Esophagus squamous epithelium (tissue), 5 donors: ENCODE measurements around the gene COA5. TPM values are rescaled to one million over a fixed set of nuclear protein-coding genes. Genes with fewer than 3 reads are reported as not detected.

Source experiments
- DNase-seq: peaks from one replicate; lab custom pipeline; 2025; lab: John Stamatoyannopoulos, UW
- H3K27ac ChIP-seq, 4 donors: fragments of 200-600 bp; sonication (generic); one replicate each; pipeline ENCODE4 v1.5.1; 2016 to 2019; ENCODE audit warnings: mild to moderate bottlenecking in 1 of 4
- H3K27me3 ChIP-seq, 4 donors: fragments of 200-600 bp; sonication (generic); 1 replicate in 3 of 4; 2 replicates in 1 of 4; pipeline versions ENCODE4 v1.5.1 to v1.6.0; 2017 to 2021; ENCODE audit warnings: antibody characterized with exemption in 1 of 4
- H3K36me3 ChIP-seq, 3 donors: fragments of 200-600 bp; sonication (generic); one replicate each; pipeline ENCODE4 v1.5.1; 2016 to 2019
- H3K4me1 ChIP-seq, 3 donors: fragments of 200-600 bp; sonication (generic); one replicate each; pipeline ENCODE4 v1.5.1; 2017 to 2019
- H3K4me3 ChIP-seq, 4 donors: fragments of 200-600 bp; sonication (generic); 1 replicate in 3 of 4; 2 replicates in 1 of 4; pipeline ENCODE4 v1.5.1; 2016 to 2019; ENCODE audit warnings: mild to moderate bottlenecking in 2 of 4, moderate library complexity in 1 of 4
- H3K9me3 ChIP-seq, 3 donors: fragments of 200-600 bp; sonication (generic); one replicate each; pipeline ENCODE4 v1.5.1; 2016 to 2019
- POLR2A ChIP-seq, 4 donors: fragments of 450-650 bp; IDR thresholded peaks; one replicate each; pipeline ENCODE4 v1.6.1; 2017; ENCODE audit warnings: antibody characterized with exemption in 4 of 4, mild to moderate bottlenecking in 4 of 4, moderate library complexity in 3 of 4
- WGBS, 2 donors: methylation state at CpG; one replicate each; pipeline ENCODE4 v1.1.5; 2018; 5-methylcytosine and 5-hydroxymethylcytosine counted together
- intact Hi-C: fragments of 100-400 bp; cut with DNase I; formaldehyde crosslinking; loops from one replicate; pipeline ENCODE4 v1.15.0; 2022
- total RNA-seq, 4 donors: library from RNA; depleted of rRNA; stranded (reverse); fragments of >200 nt; gene quantifications; one replicate each; pipeline ENCODE4 v1.1.0, GENCODE V29; 2016
- TF ChIP-seq, protein P1 (sequence below), 6 experiments: fragments of 450-650 bp in 4 of 6; fragments of 200-600 bp in 2 of 6; sonication (generic) in 2 of 6; IDR thresholded peaks; one replicate each; pipeline ENCODE4 v1.5.1; 2016 to 2019; ENCODE audit warnings: antibody characterized with exemption in 6 of 6, mild to moderate bottlenecking in 4 of 6, moderate library complexity in 4 of 6
- donor health status: DM: yes; HTN: yes; CAD: no.

COA5 gene
- total RNA-seq, 4 donors from 2014 or later: 15.5 to 37.8 (median 19.4) TPM

DNA sequence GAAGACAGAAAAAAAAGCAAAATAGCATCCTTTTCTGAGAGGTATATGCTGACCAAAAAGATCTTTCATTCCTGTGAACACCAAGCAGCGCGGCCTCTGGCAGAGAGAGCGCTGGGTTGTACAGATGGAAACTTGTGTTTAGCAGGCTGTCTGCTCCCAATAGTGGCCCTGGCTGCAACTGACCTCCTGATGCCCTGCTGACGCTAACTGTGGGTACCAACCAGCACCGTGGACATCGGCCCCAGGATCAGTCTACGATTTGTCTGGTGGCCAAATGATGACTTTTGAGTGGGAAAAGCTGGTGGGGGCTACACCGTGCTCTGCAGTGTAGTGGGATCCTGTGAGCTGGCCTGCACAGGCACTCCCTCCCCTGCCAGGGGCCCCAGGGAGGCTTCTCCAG is 15.7 kb downstream of the COA5 start:
- intact Hi-C loops: no loop called here
- DNase-seq: no peak
- 93 to 97% methylated on average over 7 of the region's 8 CpGs for WGBS, 2 donors
- no peak overlapping the region for H3K27ac ChIP-seq
- H3K36me3 ChIP-seq: peaks cover 0 to 41% (median 0%) of the 10 kb centered on the region in 3 donors
- TF ChIP-seq, protein P1, sequence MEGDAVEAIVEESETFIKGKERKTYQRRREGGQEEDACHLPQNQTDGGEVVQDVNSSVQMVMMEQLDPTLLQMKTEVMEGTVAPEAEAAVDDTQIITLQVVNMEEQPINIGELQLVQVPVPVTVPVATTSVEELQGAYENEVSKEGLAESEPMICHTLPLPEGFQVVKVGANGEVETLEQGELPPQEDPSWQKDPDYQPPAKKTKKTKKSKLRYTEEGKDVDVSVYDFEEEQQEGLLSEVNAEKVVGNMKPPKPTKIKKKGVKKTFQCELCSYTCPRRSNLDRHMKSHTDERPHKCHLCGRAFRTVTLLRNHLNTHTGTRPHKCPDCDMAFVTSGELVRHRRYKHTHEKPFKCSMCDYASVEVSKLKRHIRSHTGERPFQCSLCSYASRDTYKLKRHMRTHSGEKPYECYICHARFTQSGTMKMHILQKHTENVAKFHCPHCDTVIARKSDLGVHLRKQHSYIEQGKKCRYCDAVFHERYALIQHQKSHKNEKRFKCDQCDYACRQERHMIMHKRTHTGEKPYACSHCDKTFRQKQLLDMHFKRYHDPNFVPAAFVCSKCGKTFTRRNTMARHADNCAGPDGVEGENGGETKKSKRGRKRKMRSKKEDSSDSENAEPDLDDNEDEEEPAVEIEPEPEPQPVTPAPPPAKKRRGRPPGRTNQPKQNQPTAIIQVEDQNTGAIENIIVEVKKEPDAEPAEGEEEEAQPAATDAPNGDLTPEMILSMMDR (IDR thresholded peaks at IDR 0.05): no peak
- no peak for TF ChIP-seq POLR2A (IDR thresholded peaks at IDR 0.05)
- no peaks in the 10 kb centered on the region for H3K4me1 ChIP-seq
- H3K27me3 ChIP-seq: no peaks in the 10 kb centered on the region
- no peaks in the 10 kb centered on the region for H3K9me3 ChIP-seq
- H3K4me3 ChIP-seq: no peak overlapping the region

DNA sequence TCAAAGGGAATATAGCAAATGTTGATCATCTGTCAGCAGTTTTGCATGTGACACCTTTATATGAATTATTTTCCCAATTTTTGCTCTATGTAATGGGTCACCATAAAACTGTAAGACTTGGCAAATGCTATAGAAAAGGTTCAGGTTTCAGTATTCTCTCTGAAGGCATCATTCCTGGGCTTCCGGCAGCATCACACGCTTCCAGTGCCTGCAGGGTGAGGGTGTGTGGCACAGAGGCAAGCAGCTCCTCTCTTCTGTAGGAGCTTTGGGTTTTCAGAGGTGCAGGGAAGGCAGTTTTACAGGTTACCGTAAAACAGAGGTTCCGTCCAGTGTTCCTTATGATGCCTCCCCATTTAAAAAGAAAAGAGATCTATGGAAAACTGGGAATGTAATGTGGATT is 18.8 kb downstream of the COA5 start:
- no peak for DNase-seq
- WGBS, 2 donors: 90 to 98% methylated on average over 2 to 4 of the region's 4 CpGs
- intact Hi-C loops: no loop called here
- Histone ChIP-seq H3K4me3 (no peak overlapping the region), H3K4me1 (no peaks in the 10 kb centered on the region), H3K27ac (no peak overlapping the region), H3K36me3 (peaks cover 0 to 38% (median 0%) of the 10 kb centered on the region in 3 donors), H3K27me3 (no peaks in the 10 kb centered on the region), H3K9me3 (no peaks in the 10 kb centered on the region)
- TF ChIP-seq, protein P1 (IDR thresholded peaks at IDR 0.05): no peak
- no peak for TF ChIP-seq POLR2A (IDR thresholded peaks at IDR 0.05)

DNA sequence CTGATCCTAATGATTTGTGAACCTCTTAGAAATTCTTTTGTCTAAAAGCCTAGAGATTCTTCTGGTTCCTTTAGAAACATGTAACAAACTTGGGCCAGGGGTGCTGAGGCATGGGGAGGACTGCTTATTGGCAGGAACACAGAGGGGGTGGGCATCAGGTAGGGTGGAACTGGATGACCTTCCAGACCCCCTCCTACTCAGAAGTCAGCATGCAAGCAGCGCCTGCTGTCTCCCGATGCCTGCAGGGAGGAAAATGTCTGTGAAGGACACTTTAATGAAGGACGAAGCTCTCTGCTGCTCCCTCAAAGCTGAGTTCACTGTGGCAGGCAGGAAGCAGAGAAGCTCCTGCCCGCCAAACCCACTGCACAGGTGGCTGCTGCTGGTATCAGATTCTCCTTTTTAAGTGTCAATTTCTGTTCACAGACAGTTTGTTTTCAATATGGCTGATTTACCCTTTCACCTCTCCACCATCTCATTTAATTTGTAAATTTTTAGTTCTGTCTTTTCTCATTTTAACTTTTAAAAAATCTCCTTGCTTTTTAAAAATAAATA is 19.4 kb downstream of the COA5 start:
- 85 to 90% methylated on average over 4 of the region's 4 CpGs for WGBS, 2 donors
- no peaks in the 10 kb centered on the region for H3K27me3 ChIP-seq

DNA sequence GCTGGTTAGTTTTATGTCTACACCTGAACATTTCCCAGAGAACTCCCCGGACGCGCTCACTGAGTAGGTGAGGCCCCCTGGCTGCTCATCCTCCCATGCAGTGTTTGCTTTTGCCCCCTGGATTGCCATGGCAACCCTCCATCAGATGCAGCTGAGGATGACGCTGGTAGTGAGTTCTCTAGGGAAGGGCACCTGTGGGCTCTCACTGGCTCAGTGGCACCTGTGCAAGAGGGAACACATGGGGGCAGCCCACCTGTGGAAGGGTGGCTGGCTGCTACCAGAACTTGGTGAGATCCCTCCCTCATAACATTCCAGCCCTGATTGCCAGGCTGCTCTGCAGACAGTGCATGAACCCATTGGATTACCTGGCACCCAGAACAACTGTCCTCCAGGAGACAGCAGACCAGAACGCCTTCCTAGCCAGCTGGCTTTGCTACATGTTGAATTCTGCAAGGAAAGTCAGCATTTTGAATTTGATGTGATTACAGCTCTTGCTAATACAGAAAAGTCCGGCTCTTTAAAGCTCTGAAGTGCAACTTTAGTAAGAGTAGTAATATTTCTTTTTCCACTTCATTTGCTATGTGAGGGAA is 21.7 kb downstream of the COA5 start:
- TF ChIP-seq, protein P1 (IDR thresholded peaks at IDR 0.05): no peak
- intact Hi-C loops: no loop called here
- DNase-seq: no peak

More for the DNA sequence above, 19.4 kb downstream of the COA5 start:
- intact Hi-C loops: no loop called here
- Histone ChIP-seq H3K4me1 (no peaks in the 10 kb centered on the region), H3K36me3 (peaks cover 0 to 43% (median 0%) of the 10 kb centered on the region in 3 donors), H3K9me3 (no peaks in the 10 kb centered on the region), H3K4me3 (no peak overlapping the region), H3K27ac (no peak overlapping the region)
- DNase-seq: no peak
- no peak for TF ChIP-seq POLR2A (IDR thresholded peaks at IDR 0.05)
- TF ChIP-seq, protein P1 (IDR thresholded peaks at IDR 0.05): no peak

DNA sequence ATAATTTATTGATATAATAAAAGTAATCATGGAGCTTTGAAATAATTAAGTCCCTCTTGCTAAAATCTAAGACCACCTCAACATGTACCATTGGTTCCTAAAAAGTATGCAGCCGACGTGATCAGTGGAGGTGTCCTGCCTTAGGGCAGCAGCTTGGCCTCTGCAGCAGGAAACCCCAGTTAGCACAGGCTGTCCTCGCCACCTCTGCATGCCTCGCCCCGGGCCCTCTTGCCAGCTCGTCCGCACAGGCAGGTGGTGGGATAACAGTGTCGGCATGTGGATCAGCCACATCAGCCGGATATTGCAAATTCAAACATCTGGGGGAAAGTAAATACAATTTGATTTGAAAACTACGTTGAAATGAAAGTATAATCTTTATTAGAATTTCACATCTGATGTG is 22.9 kb downstream of the COA5 start:
- H3K27me3 ChIP-seq: no peaks in the 10 kb centered on the region
- 87 to 93% methylated on average over 10 of the region's 10 CpGs for WGBS, 2 donors
- DNase-seq: no peak
- H3K36me3 ChIP-seq: peaks cover 0 to 62% (median 0%) of the 10 kb centered on the region in 3 donors
- TF ChIP-seq, protein P1 (IDR thresholded peaks at IDR 0.05): no peak
- TF ChIP-seq POLR2A (IDR thresholded peaks at IDR 0.05): no peak
- H3K9me3 ChIP-seq: no peaks in the 10 kb centered on the region
- intact Hi-C loops: no loop called here
- no peaks in the 10 kb centered on the region for H3K4me1 ChIP-seq
- no peak overlapping the region for H3K4me3 ChIP-seq
- H3K27ac ChIP-seq: no peak overlapping the region

More for the DNA sequence above, 21.7 kb downstream of the COA5 start:
- H3K4me3 ChIP-seq: no peak overlapping the region
- H3K4me1 ChIP-seq: no peaks in the 10 kb centered on the region
- no peaks in the 10 kb centered on the region for H3K27me3 ChIP-seq
- H3K36me3 ChIP-seq: peaks cover 0 to 56% (median 0%) of the 10 kb centered on the region in 3 donors
- 78 to 89% methylated on average over 2 to 6 of the region's 6 CpGs for WGBS, 2 donors
- H3K9me3 ChIP-seq: no peaks in the 10 kb centered on the region
- H3K27ac ChIP-seq: no peak overlapping the region
